Dendritic cell treated with granulocyte-macrophage colony-stimulating factor and Interleukin-4, amounts not matched to agents 40 ng/mL and 50 ng/mL, for 4 days (primary cell): ENCODE results near the gene PDZRN3.

Source experiments
- H3K27ac Mint-ChIP-seq: one replicate; pipeline ENCODE4 v1.8.0; 2022; ENCODE audit warnings: mild to moderate bottlenecking, mixed read lengths
- H3K27me3 Mint-ChIP-seq: one replicate; pipeline ENCODE4 v1.8.0; 2022; ENCODE audit warnings: mild to moderate bottlenecking, mixed read lengths
- H3K36me3 Mint-ChIP-seq: one replicate; pipeline ENCODE4 v1.8.0; 2022; ENCODE audit warnings: low read depth, mixed read lengths
- H3K4me1 Mint-ChIP-seq: one replicate; pipeline ENCODE4 v1.8.0; 2022; ENCODE audit warnings: low read depth, mixed read lengths
- H3K4me3 Mint-ChIP-seq: one replicate; pipeline ENCODE4 v1.8.0; 2022; ENCODE audit warnings: mild to moderate bottlenecking, moderate library complexity, mixed read lengths
- H3K9me3 Mint-ChIP-seq: one replicate; pipeline ENCODE4 v1.8.0; 2022; ENCODE audit warnings: mixed read lengths
- intact Hi-C: fragments of 100-400 bp; cut with micrococcal nuclease; formaldehyde crosslinking; loops from one replicate; pipeline ENCODE4 v1.15.0; 2022

Gene PDZRN3

DNA sequence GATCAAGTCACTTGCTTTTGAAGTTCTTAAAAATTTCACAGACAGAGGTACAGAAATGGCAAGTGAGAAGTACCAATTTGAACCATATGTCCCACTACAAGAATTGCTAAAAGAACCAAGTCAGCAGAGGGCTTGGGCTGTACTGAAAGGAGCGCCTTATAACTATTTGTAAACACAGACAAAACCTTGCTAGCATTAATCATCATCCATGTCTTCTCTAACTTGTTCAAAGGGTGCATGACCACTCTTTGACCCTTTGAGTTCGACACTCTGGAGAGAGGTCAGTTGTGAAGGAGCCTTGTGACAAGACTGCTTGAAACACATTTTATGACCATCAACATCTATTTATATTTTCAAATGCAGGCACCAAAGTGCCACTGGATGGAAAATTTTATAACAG lies 191.7 kb downstream of the PDZRN3 start:
- Mint-ChIP-seq H3K4me1 (no peaks in the 10 kb centered on the region), H3K4me3 (no peak overlapping the region), H3K36me3 (no peaks in the 10 kb centered on the region), H3K27ac (no peak overlapping the region), H3K9me3 (no peaks in the 10 kb centered on the region), H3K27me3 (peaks cover 8% of the 10 kb centered on the region)
- intact Hi-C loops: no loop called here

DNA sequence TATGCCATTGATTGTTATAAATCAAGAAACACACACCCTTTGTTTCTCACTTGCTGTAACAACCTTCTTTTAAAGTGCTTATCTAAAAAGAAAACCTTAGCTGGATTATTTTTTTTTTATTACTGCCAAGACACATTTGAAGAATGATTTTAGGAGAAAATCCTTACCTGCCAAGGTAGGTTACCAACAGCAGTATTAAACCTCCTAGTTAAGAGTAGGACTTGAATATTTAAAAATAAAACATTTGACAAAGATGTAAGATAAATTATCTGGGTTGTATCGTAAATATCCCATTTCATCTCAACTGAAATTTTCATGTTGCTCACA lies 192.1 kb downstream of the PDZRN3 start:
- H3K27ac Mint-ChIP-seq: no peak overlapping the region
- no peak overlapping the region for H3K4me3 Mint-ChIP-seq
- peaks cover 12% of the 10 kb centered on the region for H3K27me3 Mint-ChIP-seq
- no peaks in the 10 kb centered on the region for H3K9me3 Mint-ChIP-seq
- intact Hi-C loops: no loop called here
- H3K4me1 Mint-ChIP-seq: no peaks in the 10 kb centered on the region
- H3K36me3 Mint-ChIP-seq: no peaks in the 10 kb centered on the region

DNA sequence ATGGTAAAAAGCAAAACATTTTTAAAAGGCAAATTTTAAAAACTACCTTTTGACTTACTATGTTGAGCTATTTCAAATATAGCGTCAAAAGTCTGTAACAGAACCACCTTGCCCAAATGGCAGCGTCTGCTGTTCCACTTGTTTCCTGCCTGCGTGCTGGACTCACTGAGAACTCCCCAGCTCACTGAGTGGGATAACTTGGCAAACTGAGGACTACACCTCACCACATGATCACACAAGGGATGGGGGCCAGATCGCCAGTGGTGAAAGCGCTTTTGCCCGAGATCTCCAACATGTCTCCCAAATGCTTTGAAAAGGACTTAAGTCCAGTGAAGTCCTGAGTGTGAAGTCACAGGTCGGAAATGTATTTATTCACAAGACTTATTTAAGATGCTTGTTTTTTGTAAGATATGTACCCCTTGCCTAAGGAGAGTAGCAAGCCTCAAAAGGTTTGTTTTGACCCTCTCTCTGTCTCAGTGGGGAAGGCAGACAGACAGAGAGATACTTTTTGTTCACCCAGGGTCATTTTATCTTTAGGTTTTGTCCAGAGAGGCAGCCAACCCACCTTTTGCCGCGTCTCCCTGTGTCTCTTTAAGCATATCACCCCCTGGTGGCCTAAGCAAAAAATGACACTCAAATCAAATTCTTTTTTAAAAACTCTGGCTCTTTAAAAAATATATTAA lies 192.6 kb downstream of the PDZRN3 start:
- Mint-ChIP-seq H3K27ac (no peak overlapping the region), H3K4me1 (no peaks in the 10 kb centered on the region), H3K27me3 (peaks cover 13% of the 10 kb centered on the region), H3K36me3 (no peaks in the 10 kb centered on the region), H3K4me3 (no peak overlapping the region), H3K9me3 (no peaks in the 10 kb centered on the region)
- intact Hi-C loops: no loop called here

DNA sequence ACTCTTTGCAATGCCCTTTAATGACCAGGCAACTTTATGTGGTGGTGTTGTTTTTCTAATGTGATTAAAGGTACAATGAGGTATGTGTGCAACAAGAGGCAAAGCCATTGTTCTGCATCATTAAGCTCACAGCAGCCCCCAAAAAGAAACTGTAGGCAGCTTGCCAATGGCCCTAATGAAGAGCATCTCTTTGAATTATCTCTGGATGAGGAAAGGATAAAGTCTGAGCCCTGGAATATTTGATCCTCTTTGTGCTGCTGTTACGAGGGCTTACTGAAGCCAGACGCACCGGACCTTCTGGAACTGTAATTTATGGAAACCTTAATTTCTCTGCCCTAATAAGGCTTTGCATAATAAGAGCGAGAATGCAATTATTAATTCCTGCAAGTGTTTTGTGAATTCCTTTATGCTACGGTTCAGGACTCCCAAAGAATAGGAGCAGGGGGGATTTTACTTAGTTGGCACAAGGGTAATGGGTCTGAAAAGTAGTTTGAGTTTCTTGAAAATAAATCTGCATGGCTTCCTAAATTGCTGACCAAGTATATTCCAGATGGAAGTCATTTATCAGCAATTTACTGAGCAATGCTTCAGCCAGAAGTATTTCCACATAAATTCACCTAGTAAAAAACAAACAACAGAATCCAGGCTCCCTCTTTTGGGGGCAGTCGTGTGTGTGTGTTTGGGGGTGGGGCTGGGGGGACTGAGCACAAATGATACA lies 193.4 kb downstream of the PDZRN3 start:
- Mint-ChIP-seq H3K36me3 (no peaks in the 10 kb centered on the region), H3K27ac (no peak overlapping the region), H3K4me3 (no peak overlapping the region), H3K9me3 (no peaks in the 10 kb centered on the region), H3K4me1 (no peaks in the 10 kb centered on the region), H3K27me3 (peaks cover 13% of the 10 kb centered on the region)
- intact Hi-C loops: no loop called here

DNA sequence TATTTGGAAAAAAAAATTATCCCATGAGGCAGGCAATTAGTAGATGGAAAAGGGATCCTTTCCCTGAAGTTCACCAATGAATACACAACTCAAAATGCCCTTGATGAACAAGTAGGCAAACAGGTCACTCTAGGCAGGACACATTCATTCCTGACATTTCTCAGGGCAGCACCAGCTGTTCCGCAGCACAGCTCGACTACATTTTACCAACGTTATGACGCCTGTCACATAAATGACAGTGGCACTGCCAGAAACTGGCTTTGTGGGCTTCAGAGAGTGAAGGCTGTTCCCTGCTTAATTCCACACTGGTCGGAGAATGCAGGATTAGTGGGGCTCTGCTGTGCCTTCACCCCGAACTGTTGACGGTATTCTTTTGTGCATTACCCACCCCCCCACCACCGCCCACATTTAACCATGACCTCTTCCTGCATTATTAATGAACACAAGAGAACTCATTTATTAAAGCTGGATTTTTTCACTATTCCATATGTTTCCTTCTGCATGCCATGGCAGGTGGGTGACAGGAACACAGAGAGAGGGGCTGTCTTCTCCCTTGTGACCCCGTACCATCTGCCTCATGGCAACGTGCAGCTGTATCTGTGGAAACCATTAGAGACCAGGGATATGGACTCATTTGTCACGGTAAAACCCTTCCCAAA lies 197.6 kb downstream of the PDZRN3 start:
- H3K9me3 Mint-ChIP-seq: no peaks in the 10 kb centered on the region
- peaks cover 9% of the 10 kb centered on the region for H3K27me3 Mint-ChIP-seq
- H3K4me3 Mint-ChIP-seq: no peak overlapping the region
- no peak overlapping the region for H3K27ac Mint-ChIP-seq
- peaks cover 5% of the 10 kb centered on the region for H3K4me1 Mint-ChIP-seq
- intact Hi-C loops: no loop called here
- H3K36me3 Mint-ChIP-seq: no peaks in the 10 kb centered on the region

DNA sequence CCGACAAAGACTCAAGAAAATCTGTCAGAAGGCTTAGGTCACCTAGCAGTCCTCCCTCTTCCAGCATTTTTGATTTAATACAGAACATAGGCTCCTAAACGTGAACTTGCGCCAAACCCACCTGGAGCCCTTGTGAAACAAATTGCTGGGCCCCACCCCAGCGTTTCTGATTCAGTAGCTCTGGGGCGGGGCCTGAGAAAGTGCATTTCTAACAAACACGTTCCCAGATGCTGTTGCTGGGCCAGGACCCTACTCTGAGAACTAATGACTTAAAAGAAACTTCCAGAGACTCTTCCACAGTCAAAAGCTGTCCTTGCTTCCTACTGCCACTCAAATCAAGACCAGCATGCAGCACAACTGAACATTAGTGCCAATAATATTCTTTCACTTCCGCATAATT lies 198.1 kb downstream of the PDZRN3 start:
- peaks cover 5% of the 10 kb centered on the region for H3K4me1 Mint-ChIP-seq
- H3K36me3 Mint-ChIP-seq: no peaks in the 10 kb centered on the region
- no peak overlapping the region for H3K27ac Mint-ChIP-seq
- no peak overlapping the region for H3K4me3 Mint-ChIP-seq
- peaks cover 9% of the 10 kb centered on the region for H3K27me3 Mint-ChIP-seq
- H3K9me3 Mint-ChIP-seq: no peaks in the 10 kb centered on the region
- intact Hi-C loops: no loop called here

DNA sequence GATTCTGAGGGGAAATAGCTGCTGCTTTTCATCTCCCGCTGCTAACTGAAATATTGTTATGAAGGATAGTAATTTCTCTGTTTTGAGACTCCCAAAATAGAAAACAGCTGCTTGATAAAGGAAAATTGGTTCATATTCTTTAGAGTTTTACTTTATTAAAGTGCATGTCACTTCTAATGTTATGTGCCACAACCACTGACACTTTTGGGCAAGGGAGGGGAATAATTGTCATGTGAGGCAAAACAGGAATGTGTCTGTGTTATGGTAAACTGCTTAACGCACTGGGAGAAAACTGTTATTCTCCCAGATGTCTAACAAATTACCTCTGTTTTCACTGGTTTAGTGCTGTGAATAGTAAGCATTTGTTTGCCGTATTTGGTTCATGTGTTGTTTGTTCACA lies 201.6 kb downstream of the PDZRN3 start:
- H3K4me3 Mint-ChIP-seq: no peak overlapping the region

DNA sequence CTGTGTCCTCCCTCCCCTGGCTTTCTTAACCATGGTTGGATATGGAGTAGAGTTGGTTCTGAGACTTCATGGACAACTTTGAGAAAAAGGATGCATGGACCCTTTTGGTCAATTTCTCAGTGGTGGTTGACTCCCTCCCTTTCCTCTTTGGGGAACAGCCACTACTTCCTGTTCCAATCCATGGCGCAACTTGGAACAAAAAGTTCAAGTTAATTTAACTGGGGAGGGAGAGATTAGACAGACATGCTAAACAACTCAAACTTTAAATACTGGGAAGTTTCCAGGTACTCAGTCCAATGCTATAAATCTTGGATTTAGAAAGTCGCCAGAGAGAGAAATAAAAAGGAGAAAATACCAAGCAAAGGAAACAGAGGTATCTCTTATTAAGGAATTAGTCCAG lies 202.2 kb downstream of the PDZRN3 start:
- Mint-ChIP-seq H3K4me1 (peaks cover 5% of the 10 kb centered on the region), H3K36me3 (no peaks in the 10 kb centered on the region), H3K9me3 (no peaks in the 10 kb centered on the region), H3K27ac (no peak overlapping the region), H3K27me3 (peaks cover 7% of the 10 kb centered on the region), H3K4me3 (no peak overlapping the region)
- intact Hi-C loops: no loop called here

More for the DNA sequence above, 201.6 kb downstream of the PDZRN3 start:
- no peaks in the 10 kb centered on the region for H3K36me3 Mint-ChIP-seq
- intact Hi-C loops: no loop called here
- H3K9me3 Mint-ChIP-seq: no peaks in the 10 kb centered on the region
- H3K4me1 Mint-ChIP-seq: peaks cover 5% of the 10 kb centered on the region
- H3K27ac Mint-ChIP-seq: no peak overlapping the region
- peaks cover 11% of the 10 kb centered on the region for H3K27me3 Mint-ChIP-seq

DNA sequence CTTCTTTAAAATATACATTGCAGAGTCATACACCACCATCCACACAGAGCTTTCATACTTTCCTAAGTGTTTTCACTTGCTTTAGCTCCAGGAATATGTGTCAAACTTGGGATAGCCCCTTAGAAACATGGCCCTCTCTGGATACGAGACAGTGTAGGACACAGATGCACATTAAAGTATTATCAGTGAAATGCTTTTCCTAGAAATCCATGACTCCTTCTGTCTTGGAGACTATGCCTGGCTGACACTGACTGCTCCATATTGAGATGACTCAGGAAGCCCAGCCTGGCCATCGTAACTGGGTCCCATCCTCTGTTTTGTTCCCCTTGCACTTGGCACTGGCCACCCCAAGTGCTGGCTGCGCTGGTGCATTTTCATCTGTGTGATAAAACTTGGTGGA lies 204.8 kb downstream of the PDZRN3 start:
- Mint-ChIP-seq H3K27ac (no peak overlapping the region), H3K27me3 (peaks cover 8% of the 10 kb centered on the region), H3K4me1 (peaks cover 5% of the 10 kb centered on the region), H3K9me3 (no peaks in the 10 kb centered on the region), H3K4me3 (no peak overlapping the region), H3K36me3 (no peaks in the 10 kb centered on the region)
- intact Hi-C loops: no loop called here

DNA sequence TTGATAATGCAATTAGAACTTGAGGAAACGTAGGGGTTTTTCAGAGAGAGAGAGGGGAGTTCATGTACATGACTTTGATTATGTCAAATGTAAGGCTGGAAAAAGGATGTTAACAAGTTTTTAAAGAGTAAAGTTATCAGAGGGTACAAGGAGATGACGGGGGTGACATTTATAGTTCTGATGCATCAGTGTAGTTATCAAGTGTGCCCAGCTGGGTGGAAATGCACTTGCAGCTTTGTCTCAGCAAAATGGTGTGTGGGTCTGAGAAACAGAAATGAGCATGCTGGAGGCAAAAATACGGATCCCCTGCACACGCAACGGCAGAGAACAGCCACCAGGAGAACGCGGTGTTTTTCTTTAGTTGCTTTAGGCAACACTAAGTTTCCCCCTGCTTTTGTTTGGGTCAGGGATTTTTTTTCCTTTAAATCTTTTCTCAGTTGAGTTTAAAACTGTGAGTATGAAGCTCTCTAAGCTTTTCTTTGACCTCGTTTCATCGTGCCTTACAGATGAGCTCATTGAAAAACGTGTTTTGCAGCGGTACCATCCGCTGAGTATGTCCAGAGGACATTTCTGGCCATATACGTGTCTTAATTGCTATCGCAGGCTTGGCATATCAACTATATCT lies 205.4 kb downstream of the PDZRN3 start:
- intact Hi-C loops: no loop called here
- no peak overlapping the region for H3K4me3 Mint-ChIP-seq

DNA sequence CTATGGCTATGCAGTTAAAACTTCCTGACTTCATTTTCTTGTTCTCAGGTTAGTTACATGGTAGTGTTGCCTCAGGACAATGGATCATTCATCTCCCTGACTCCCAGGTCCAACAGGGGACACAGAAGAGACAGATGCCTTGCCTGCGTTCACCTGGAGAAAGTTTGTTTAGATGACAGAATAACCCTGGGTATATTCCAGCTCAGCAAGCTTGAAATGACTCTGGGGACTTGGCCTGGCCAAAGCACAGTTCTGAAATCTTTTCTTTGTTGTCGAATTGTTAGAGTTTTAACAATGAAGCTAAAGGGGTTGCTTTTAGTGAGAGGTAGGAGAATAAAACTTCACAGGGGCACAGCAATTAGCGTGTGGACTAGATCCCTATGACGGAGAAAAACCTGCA lies 206.1 kb downstream of the PDZRN3 start:
- H3K4me1 Mint-ChIP-seq: peaks cover 5% of the 10 kb centered on the region
- intact Hi-C loops: no loop called here
- no peaks in the 10 kb centered on the region for H3K9me3 Mint-ChIP-seq

More for the DNA sequence above, 205.4 kb downstream of the PDZRN3 start:
- Mint-ChIP-seq H3K9me3 (no peaks in the 10 kb centered on the region), H3K27ac (no peak overlapping the region), H3K27me3 (peaks cover 8% of the 10 kb centered on the region), H3K36me3 (no peaks in the 10 kb centered on the region), H3K4me1 (peaks cover 5% of the 10 kb centered on the region)

DNA sequence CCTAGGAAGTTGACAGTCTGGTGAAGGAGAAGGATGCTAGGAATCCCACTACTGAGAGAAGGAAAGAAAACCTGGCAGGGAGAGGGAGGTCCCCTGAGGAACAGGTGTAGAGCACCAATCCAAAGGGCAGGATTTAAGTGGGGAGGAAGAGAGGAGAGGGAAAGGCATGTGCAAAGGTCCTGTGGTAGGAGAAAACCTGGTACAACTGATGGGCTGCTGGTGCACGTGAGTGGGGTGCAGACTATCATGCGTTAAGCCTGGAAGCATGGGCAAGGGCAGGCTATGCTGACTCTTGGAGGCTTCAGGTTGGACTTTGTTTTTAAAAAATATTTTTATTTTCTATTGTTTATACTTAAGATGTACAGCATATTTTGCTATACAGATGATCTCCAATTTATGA lies 209.6 kb downstream of the PDZRN3 start:
- no peak overlapping the region for H3K4me3 Mint-ChIP-seq
- H3K36me3 Mint-ChIP-seq: no peaks in the 10 kb centered on the region
- no peak overlapping the region for H3K27ac Mint-ChIP-seq
- H3K9me3 Mint-ChIP-seq: no peaks in the 10 kb centered on the region
- intact Hi-C loops: no loop called here
- H3K4me1 Mint-ChIP-seq: no peaks in the 10 kb centered on the region
- peaks cover 7% of the 10 kb centered on the region for H3K27me3 Mint-ChIP-seq

More for the DNA sequence above, 206.1 kb downstream of the PDZRN3 start:
- Mint-ChIP-seq H3K27ac (no peak overlapping the region), H3K36me3 (no peaks in the 10 kb centered on the region), H3K4me3 (no peak overlapping the region), H3K27me3 (peaks cover 8% of the 10 kb centered on the region)

DNA sequence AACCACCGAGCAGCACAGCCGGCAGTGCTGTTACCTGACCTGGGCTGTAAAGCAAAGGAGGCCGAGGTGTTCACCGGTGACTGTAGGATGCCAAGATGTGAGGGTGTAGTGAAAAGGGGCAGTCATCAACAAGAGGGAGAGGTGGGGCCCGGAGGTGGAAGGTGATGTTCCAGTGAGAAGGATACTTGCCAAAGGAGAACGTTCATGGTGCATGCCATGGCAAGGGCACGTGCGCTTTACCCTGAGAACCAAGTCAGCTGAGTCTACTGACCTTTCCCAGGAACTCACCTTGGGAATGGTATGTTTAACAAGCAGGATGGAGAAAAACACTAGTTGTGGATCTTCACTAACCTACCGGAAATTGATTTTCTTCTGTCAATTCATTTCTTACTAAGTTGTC lies 211.1 kb downstream of the PDZRN3 start:
- no peaks in the 10 kb centered on the region for H3K9me3 Mint-ChIP-seq
- no peak overlapping the region for H3K27ac Mint-ChIP-seq
- intact Hi-C loops: no loop called here
- no peaks in the 10 kb centered on the region for H3K36me3 Mint-ChIP-seq
- no peaks in the 10 kb centered on the region for H3K4me1 Mint-ChIP-seq
- no peak overlapping the region for H3K4me3 Mint-ChIP-seq
- peaks cover 7% of the 10 kb centered on the region for H3K27me3 Mint-ChIP-seq

DNA sequence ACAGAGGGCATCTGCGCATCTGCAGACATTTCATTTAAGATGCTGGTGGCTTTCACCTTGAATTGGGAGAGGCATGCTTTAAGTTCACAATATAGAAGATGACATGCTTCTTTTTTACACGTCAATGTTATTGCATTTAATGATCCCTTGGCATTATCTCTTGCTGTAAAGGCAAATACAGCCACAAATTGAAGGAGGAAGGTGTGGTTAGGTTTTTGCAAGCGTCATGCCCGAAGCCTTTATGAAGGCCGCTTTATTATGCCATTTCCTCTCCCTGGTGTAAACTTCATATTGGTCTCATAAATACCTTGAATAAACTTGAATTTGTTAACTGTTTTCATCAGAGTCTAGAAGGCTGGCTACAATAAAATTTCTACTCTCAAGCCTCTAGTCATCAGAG lies 212.7 kb downstream of the PDZRN3 start:
- Mint-ChIP-seq H3K36me3 (no peaks in the 10 kb centered on the region), H3K4me1 (no peaks in the 10 kb centered on the region), H3K9me3 (no peaks in the 10 kb centered on the region), H3K4me3 (no peak overlapping the region), H3K27ac (no peak overlapping the region), H3K27me3 (peaks cover 7% of the 10 kb centered on the region)
- intact Hi-C loops: no loop called here
